WI38 (cell line): ENCODE results near the gene RNASE9.
"Not testable (repeated sequence)": the region's sequence is repeated elsewhere in the genome, so short reads cannot be mapped to it uniquely, and the experiment has no call there.

ENCODE experiments used
- H3K4me3 ChIP-seq: 2 replicates; pipeline ENCODE4 v1.5.1; 2011; ENCODE audit warnings: low read depth, mild to moderate bottlenecking, control low read depth, low read length
- CTCF ChIP-seq: IDR thresholded peaks from 2 replicates; pipeline ENCODE4 v1.5.1; 2012; ENCODE audit warnings: low read depth, mild to moderate bottlenecking, control low read depth, low read length

RNASE9 gene

GRCh38 chr14:20606190-20606901 lies 45.5 kb upstream of the RNASE9 start:
- peak; percentile 18; the same call in 1 of the 2 replicates for TF ChIP-seq CTCF
- no peak overlapping the region for H3K4me3 ChIP-seq

- no peak for TF ChIP-seq CTCF
- H3K4me3 ChIP-seq, result no peak overlapping the region
These were observed 43.2 kb upstream of the RNASE9 start for GRCh38 chr14:20603813-20604690.

DNA sequence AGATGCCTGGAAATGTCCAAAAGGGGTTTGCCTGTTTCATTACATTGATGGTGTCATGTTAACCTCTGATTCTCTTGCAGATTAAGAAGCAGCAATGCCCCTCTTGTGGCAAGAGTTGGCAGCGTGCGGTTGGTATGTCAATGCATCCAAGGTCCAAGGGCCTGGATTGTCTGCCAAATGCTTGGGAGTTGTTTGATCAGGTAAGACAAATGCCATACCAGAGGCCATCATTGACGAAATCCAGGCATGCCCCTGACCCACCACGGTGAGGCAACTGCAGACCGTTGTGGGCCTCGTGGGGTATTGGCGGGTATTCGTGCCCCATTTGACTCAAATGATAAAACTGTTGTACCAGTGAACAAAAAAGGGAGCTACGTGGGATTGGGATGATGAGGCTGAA lies 41.7 kb upstream of the RNASE9 start:
- no peak for TF ChIP-seq CTCF
- H3K4me3 ChIP-seq, result no peak overlapping the region

GRCh38 chr14:20601522-20601921 lies 40.7 kb upstream of the RNASE9 start:
- H3K4me3 ChIP-seq, result no peak overlapping the region
- no peak for TF ChIP-seq CTCF

GRCh38 chr14:20597108-20597507 lies 36.3 kb upstream of the RNASE9 start:
- TF ChIP-seq CTCF, result no peak
- no peak overlapping the region for H3K4me3 ChIP-seq

DNA sequence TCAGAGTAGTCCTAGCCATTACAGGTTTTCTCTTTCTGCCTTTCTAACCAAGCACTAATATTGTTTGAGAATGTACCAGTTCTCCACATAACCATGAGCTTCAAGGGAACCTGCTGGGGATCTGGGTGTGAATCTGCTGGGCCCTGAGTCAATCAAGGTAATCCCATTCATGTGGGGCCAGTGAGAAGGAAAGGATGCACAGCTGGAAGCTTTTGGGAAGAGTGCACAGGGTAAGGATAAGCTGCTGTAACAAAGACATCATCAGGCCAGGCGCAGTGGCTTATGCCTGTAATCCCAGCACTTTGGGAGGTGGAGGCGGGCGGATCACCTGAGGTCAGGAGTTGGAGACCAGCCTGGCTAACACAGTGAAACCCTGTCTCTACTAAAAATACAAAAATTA lies 34.9 kb upstream of the RNASE9 start:
- not testable (repeated sequence) for H3K4me3 ChIP-seq

- TF ChIP-seq CTCF, result no peak
- no peak overlapping the region for H3K4me3 ChIP-seq
These were observed 31.7 kb upstream of the RNASE9 start for GRCh38 chr14:20592574-20592973.
